K562 (cell line): ENCODE results near the gene SART3. TPM values are rescaled to one million over a fixed set of nuclear protein-coding genes. Genes with fewer than 3 reads are reported as not detected.
A peak's percentile ranks its signal among the peaks of the same experiment; 100 is the strongest.

Experiments used
- DNMT1 ChIP-seq: fragments of 450-650 bp; IDR thresholded peaks from 2 replicates; pipeline ENCODE4 v1.6.1; 2016; ENCODE audit warnings: antibody characterized with exemption, mild to moderate bottlenecking
- HNRNPL ChIP-seq: fragments of 200-400 bp; formaldehyde crosslinking; IDR thresholded peaks from 2 replicates; pipeline ENCODE4 v1.6.1; 2017; ENCODE audit warnings: low read depth, mild to moderate bottlenecking, low read length
- MAFK ChIP-seq: IDR thresholded peaks from 2 replicates; pipeline ENCODE4 v1.6.1; 2011; ENCODE audit warnings: low read length, improper control_type of control experiment
- POLR2A ChIP-seq: fragments of 450-650 bp; conservative IDR thresholded peaks from 2 replicates; pipeline ENCODE4 v1.6.1; 2016
- SREBF1 ChIP-seq: fragments of 150-350 bp; IDR thresholded peaks from 2 replicates; pipeline ENCODE4 v1.6.1; 2014; ENCODE audit warnings: antibody characterized with exemption, low read depth, low read length, borderline replicate concordance
- TRIM28 ChIP-seq: fragments of 450-650 bp; IDR thresholded peaks from 2 replicates; pipeline ENCODE4 v1.6.1; 2017
- ZNF143 ChIP-seq: sonication (generic); formaldehyde crosslinking; IDR thresholded peaks from 2 replicates; pipeline ENCODE4 v1.9.0; 2022; ENCODE audit warnings: mild to moderate bottlenecking, missing genetic modification reagents
- ZNF717 ChIP-seq: fragments of 250-450 bp; sonication (Bioruptor Pico); IDR thresholded peaks from 2 replicates; pipeline ENCODE4 v1.5.0; 2021
- ZNF764 ChIP-seq: fragments of 250-450 bp; sonication (Bioruptor Pico); IDR thresholded peaks from 2 replicates; pipeline ENCODE4 v1.4.0; 2020; ENCODE audit warnings: low read depth, mild to moderate bottlenecking, moderate library complexity
- polyA plus RNA-seq, 8 experiments: library from polyadenylated mRNA; depleted of rRNA in 4 of 8; stranded (reverse) in 5 of 8; unstranded in 3 of 8; fragments of >200 nt; fragmentation: Nextera tagmentation in 2 of 8; fragmentation: Illumina TruSeq in 1 of 8; extraction: Ambion mirVana in 2 of 8; extraction: Trizol in 1 of 8; gene quantifications; 2 replicates each; pipeline versions ENCODE4 v1.2.1 to v1.2.3, GENCODE V29; 2011 to 2014; ENCODE audit warnings: inconsistent platforms in 1 of 8, missing spikeins in 1 of 8
- total RNA-seq, 7 experiments: library from RNA; depleted of rRNA in 6 of 7; stranded (reverse); fragments of >200 nt in 6 of 7; fragmentation: Illumina TruSeq in 2 of 7; extraction: Trizol in 2 of 7; gene quantifications; 2 replicates each; pipeline versions ENCODE4 v1.2.1 to v1.2.3, GENCODE V29; 2011 to 2021; ENCODE audit warnings: low replicate concordance in 1 of 7
- TF ChIP-seq, protein P1 (sequence below): fragments of 250-450 bp; sonication (Bioruptor Pico); IDR thresholded peaks from 2 replicates; pipeline ENCODE4 v1.5.0; 2021; ENCODE audit warnings: mild to moderate bottlenecking, moderate library complexity
- TF ChIP-seq, protein P2 (sequence below): fragments of 250-450 bp; sonication (Bioruptor Pico); IDR thresholded peaks from 2 replicates; pipeline ENCODE4 v1.8.0; 2021; ENCODE audit warnings: borderline replicate concordance, mild to moderate bottlenecking, moderate library complexity; ENCODE audit not compliant: poor library complexity, severe bottlenecking
- TF ChIP-seq, protein P3 (sequence below): fragments of 450-650 bp; conservative IDR thresholded peaks from 2 replicates; pipeline ENCODE4 v1.6.1; 2016; ENCODE audit warnings: missing genetic modification characterization, low read depth, mild to moderate bottlenecking, control low read depth, missing compliant biosample characterization
- TF ChIP-seq, protein P4 (sequence below): fragments of 200-800 bp; sonication (Bioruptor generic); IDR thresholded peaks from 2 replicates; pipeline ENCODE4 v1.6.1; 2017; ENCODE audit warnings: missing genetic modification characterization, missing compliant biosample characterization
- TF ChIP-seq, protein P5 (sequence below), 2 experiments: fragments of 450-650 bp; conservative IDR thresholded peaks; 2 replicates each; pipeline ENCODE4 v1.6.1; 2017; ENCODE audit warnings: mild to moderate bottlenecking in 2 of 2, moderate library complexity in 2 of 2

The SART3 gene
- total and polyA plus RNA-seq, 9 of the 15 experiments (the other 6 are each of a cell fraction or from before 2014, with no cell fraction given), result 8.9 to 167 (median 56.7) TPM

DNA sequence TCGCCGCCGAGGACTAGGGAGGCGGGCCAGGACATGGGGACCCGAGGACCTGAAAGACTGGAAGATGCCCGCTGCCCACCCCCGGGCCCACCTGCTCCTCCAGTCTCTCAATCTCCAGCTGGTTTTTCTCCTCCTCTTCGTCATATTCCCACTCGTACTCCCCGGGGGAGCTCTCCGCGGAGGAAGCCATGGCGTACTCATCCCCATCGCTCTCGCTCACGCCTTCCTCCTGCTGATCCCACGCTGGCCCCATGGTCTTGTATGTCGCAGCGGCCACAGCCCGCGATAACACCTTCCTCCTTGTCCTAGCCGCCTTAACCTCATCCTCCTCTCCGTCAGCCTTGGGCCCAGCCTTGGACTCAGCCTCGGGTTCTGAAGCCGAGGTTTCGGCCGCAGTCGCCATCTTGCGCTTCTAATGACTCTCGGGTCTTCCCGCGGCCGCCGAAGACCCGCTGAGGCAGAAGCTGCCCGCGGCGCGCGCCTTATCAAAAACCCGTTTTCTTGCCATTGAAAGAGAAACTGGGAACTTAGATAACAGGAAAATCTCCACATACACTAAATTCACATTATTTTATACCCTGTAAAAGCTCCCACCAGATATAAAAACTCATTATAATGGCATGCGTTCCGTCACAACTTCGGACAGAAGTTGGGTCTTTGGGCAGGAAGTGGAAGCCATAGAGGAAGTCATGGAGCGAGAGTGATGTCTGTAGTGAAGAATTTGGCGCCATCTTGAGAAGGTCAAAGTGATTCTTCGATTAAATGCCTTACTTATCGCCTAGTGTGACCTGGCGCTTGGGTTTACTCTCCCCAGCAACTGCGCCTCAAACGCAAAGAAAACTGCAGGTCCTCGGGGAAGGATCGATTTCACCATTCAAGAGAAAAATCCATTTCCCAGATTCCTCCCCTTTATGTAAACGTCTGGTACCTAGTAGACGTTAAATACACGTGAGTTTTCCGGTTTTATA, at the start of gene SART3 (continued):
- TF ChIP-seq, protein P1, sequence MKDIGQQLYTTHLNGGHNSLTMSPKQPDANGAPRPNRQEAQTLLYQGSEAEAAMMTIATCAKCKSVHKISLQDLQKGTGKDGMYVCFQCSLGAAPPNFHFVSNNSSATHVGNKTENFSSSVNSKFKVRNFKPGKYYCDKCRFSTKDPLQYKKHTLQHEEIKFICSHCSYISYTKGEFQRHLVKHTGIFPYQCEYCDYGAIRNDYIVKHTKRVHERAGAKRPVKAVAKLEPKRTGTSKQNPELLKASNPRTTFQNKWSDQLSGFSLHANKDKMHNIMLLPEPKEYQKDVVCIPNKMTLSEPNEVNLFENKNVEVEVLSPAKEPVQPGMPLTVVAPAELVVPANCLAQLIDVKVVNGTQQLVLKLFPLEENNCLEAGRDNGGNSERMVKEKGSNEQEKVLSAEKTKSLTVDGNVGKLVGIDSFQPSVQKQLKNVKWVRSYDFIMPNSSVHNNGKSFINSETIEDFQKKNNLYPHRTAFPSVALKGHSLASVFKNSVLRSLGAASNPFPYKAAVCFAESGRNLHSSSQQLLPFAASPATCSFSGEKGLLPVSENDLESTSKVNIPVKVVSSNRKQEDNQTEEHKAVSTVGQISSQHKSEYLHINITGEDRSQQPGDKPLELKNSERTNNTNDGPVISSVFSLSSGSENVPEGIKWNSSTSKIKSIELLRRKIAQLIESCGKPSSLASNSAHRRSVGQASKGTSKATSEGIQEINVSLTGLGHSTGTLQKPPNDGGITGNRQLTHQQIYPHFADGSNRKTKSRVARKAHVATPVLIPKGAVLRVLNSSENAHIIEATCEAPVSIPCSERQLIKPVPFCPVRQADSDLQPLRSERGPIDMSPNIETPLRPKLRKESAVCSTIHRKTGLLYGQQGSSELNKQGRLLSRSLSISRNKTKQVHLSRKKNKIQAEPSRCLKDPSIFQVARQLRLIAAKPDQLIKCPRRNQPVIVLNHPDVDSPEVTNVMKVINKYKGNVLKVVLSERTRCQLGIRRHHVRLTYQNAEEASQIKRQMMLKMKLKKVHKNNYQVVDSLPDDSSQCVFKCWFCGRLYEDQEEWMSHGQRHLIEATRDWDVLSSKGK (CRISPR knock-in tag), result no peak
- no peak for TF ChIP-seq ZNF143 (CRISPR knock-in tag)
- TF ChIP-seq SREBF1, result no peak
- TF ChIP-seq MAFK, result no peak
- no peak for TF ChIP-seq ZNF764 (CRISPR knock-in tag)
- no peak for TF ChIP-seq HNRNPL
- no peak for TF ChIP-seq DNMT1
- TF ChIP-seq POLR2A, result peak; percentile 91
- TF ChIP-seq, protein P2, sequence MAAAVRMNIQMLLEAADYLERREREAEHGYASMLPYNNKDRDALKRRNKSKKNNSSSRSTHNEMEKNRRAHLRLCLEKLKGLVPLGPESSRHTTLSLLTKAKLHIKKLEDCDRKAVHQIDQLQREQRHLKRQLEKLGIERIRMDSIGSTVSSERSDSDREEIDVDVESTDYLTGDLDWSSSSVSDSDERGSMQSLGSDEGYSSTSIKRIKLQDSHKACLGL (CRISPR knock-in tag), result no peak
- TF ChIP-seq ZNF717, result no peak
- TF ChIP-seq TRIM28, result no peak
- TF ChIP-seq, protein P3, sequence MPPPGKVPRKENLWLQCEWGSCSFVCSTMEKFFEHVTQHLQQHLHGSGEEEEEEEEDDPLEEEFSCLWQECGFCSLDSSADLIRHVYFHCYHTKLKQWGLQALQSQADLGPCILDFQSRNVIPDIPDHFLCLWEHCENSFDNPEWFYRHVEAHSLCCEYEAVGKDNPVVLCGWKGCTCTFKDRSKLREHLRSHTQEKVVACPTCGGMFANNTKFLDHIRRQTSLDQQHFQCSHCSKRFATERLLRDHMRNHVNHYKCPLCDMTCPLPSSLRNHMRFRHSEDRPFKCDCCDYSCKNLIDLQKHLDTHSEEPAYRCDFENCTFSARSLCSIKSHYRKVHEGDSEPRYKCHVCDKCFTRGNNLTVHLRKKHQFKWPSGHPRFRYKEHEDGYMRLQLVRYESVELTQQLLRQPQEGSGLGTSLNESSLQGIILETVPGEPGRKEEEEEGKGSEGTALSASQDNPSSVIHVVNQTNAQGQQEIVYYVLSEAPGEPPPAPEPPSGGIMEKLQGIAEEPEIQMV (tag), result no peak
- TF ChIP-seq, protein P4, sequence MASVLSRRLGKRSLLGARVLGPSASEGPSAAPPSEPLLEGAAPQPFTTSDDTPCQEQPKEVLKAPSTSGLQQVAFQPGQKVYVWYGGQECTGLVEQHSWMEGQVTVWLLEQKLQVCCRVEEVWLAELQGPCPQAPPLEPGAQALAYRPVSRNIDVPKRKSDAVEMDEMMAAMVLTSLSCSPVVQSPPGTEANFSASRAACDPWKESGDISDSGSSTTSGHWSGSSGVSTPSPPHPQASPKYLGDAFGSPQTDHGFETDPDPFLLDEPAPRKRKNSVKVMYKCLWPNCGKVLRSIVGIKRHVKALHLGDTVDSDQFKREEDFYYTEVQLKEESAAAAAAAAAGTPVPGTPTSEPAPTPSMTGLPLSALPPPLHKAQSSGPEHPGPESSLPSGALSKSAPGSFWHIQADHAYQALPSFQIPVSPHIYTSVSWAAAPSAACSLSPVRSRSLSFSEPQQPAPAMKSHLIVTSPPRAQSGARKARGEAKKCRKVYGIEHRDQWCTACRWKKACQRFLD (CRISPR knock-in tag), result no peak
- TF ChIP-seq, protein P5, sequence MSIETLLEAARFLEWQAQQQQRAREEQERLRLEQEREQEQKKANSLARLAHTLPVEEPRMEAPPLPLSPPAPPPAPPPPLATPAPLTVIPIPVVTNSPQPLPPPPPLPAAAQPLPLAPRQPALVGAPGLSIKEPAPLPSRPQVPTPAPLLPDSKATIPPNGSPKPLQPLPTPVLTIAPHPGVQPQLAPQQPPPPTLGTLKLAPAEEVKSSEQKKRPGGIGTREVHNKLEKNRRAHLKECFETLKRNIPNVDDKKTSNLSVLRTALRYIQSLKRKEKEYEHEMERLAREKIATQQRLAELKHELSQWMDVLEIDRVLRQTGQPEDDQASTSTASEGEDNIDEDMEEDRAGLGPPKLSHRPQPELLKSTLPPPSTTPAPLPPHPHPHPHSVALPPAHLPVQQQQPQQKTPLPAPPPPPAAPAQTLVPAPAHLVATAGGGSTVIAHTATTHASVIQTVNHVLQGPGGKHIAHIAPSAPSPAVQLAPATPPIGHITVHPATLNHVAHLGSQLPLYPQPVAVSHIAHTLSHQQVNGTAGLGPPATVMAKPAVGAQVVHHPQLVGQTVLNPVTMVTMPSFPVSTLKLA (conservative IDR thresholded peaks at IDR 0.05), result peak; percentile 73 to 84
